Keratinocyte (primary cell): Measurements from ENCODE around the gene ITGB6.

ENCODE experiments used
- EZH2 ChIP-seq: IDR thresholded peaks from one replicate; pipeline ENCODE4 v1.6.1; 2012; ENCODE audit warnings: inconsistent platforms, mild to moderate bottlenecking, low read length, moderate library complexity
- TF ChIP-seq, protein P1 (sequence below), 3 experiments: IDR thresholded peaks in 1 of 3; conservative IDR thresholded peaks in 1 of 3; optimal IDR thresholded peaks in 1 of 3; 2 replicates in 2 of 3; 3 replicates in 1 of 3; pipeline versions ENCODE3 to v1.5.1; 2011; ENCODE audit warnings: low read length in 3 of 3, mild to moderate bottlenecking in 3 of 3, moderate library complexity in 2 of 3, control low read depth in 1 of 3, inconsistent platforms in 1 of 3; ENCODE audit not compliant: insufficient read depth in 2 of 3; ENCODE audit errors: extremely low read depth in 1 of 3

- TF ChIP-seq, protein P1, sequence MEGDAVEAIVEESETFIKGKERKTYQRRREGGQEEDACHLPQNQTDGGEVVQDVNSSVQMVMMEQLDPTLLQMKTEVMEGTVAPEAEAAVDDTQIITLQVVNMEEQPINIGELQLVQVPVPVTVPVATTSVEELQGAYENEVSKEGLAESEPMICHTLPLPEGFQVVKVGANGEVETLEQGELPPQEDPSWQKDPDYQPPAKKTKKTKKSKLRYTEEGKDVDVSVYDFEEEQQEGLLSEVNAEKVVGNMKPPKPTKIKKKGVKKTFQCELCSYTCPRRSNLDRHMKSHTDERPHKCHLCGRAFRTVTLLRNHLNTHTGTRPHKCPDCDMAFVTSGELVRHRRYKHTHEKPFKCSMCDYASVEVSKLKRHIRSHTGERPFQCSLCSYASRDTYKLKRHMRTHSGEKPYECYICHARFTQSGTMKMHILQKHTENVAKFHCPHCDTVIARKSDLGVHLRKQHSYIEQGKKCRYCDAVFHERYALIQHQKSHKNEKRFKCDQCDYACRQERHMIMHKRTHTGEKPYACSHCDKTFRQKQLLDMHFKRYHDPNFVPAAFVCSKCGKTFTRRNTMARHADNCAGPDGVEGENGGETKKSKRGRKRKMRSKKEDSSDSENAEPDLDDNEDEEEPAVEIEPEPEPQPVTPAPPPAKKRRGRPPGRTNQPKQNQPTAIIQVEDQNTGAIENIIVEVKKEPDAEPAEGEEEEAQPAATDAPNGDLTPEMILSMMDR (optimal IDR thresholded peaks at IDR 0.05 in 1 of 3, IDR thresholded peaks at IDR 0.05 in 1 of 3, conservative IDR thresholded peaks at IDR 0.05 in 1 of 3; ENCODE audit: extremely low read depth in 1 of 3, insufficient read depth in 2 of 3, low read length in 3 of 3), result no peak
- no peak for TF ChIP-seq EZH2
Measured at GRCh38 chr2:160156665-160157064, 43.4 kb downstream of the ITGB6 start.
